Measurements from ENCODE around the gene CAAP1.

Gene CAAP1

GRCh38 chr9:26892251-26893029 lies at the start of gene CAAP1:
CAAP1 (minus strand) TSS chr9:26892802; CDS start chr9:26892715, 87 bp downstream.
- TF ChIP-seq CTCF (IDR thresholded peaks at IDR 0.05; ENCODE audit: insufficient read depth, missing control alignments) = peak; percentile 48
- DNase-seq (ENCODE audit: insufficient read length, low spot score) = peak; percentile 74
- FAIRE-seq = no peak

GRCh38 chr9:26940779-26941178 lies 48.2 kb upstream of the CAAP1 start:
- no peak for DNase-seq (ENCODE audit: insufficient read length, low spot score)
- TF ChIP-seq CTCF (IDR thresholded peaks at IDR 0.05; ENCODE audit: insufficient read depth, missing control alignments) = no peak
- peak; percentile 69 for FAIRE-seq

GRCh38 chr9:26939955-26940711 lies 47.5 kb upstream of the CAAP1 start:
- FAIRE-seq = peak; percentile 58

GRCh38 chr9:26937816-26938371 lies 45.3 kb upstream of the CAAP1 start:
- DNase-seq (ENCODE audit: insufficient read length, low spot score) (no peak), FAIRE-seq (no peak)
- no peak for TF ChIP-seq CTCF (IDR thresholded peaks at IDR 0.05; ENCODE audit: insufficient read depth, missing control alignments)

More at GRCh38 chr9:26939955-26940711, 47.5 kb upstream of the CAAP1 start:
- no peak for TF ChIP-seq CTCF (IDR thresholded peaks at IDR 0.05; ENCODE audit: insufficient read depth, missing control alignments)
- no peak for DNase-seq (ENCODE audit: insufficient read length, low spot score)

- no peak for TF ChIP-seq CTCF (IDR thresholded peaks at IDR 0.05; ENCODE audit: insufficient read depth, missing control alignments)
- FAIRE-seq = no peak
- no peak for DNase-seq (ENCODE audit: insufficient read length, low spot score)
These were observed 43.2 kb upstream of the CAAP1 start for GRCh38 chr9:26935847-26936246.

GRCh38 chr9:26928902-26929495 lies 36.4 kb upstream of the CAAP1 start:
- no peak for FAIRE-seq
- no peak for DNase-seq (ENCODE audit: insufficient read length, low spot score)
- no peak for TF ChIP-seq CTCF (IDR thresholded peaks at IDR 0.05; ENCODE audit: insufficient read depth, missing control alignments)
